Coronary artery (tissue), 2 donors: Measurements from ENCODE around the gene CEBPE.

ENCODE experiments used
- DNase-seq: peaks from one replicate; pipeline ENCODE4 v3.0.0-alpha.2; 2017; ENCODE audit warnings: low spot score
- H3K27ac ChIP-seq, 2 donors: fragments of 200-600 bp; sonication (generic); one replicate each; pipeline ENCODE4 v1.5.1; 2016 to 2019
- H3K4me3 ChIP-seq: fragments of 200-600 bp; sonication (generic); 2 replicates; pipeline ENCODE4 v1.5.1; 2016; ENCODE audit warnings: mild to moderate bottlenecking, moderate library complexity
- TF ChIP-seq, protein P1 (sequence below): fragments of 200-600 bp; sonication (generic); IDR thresholded peaks from one replicate; pipeline ENCODE4 v1.5.1; 2019; ENCODE audit warnings: antibody characterized with exemption

The CEBPE gene

GRCh38 chr14:23146351-23146910, 27.4 kb upstream of the CEBPE start:
- H3K27ac ChIP-seq = peak overlapping the region; percentile 45 to 46
- TF ChIP-seq, protein P1, sequence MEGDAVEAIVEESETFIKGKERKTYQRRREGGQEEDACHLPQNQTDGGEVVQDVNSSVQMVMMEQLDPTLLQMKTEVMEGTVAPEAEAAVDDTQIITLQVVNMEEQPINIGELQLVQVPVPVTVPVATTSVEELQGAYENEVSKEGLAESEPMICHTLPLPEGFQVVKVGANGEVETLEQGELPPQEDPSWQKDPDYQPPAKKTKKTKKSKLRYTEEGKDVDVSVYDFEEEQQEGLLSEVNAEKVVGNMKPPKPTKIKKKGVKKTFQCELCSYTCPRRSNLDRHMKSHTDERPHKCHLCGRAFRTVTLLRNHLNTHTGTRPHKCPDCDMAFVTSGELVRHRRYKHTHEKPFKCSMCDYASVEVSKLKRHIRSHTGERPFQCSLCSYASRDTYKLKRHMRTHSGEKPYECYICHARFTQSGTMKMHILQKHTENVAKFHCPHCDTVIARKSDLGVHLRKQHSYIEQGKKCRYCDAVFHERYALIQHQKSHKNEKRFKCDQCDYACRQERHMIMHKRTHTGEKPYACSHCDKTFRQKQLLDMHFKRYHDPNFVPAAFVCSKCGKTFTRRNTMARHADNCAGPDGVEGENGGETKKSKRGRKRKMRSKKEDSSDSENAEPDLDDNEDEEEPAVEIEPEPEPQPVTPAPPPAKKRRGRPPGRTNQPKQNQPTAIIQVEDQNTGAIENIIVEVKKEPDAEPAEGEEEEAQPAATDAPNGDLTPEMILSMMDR = no peak

DNA sequence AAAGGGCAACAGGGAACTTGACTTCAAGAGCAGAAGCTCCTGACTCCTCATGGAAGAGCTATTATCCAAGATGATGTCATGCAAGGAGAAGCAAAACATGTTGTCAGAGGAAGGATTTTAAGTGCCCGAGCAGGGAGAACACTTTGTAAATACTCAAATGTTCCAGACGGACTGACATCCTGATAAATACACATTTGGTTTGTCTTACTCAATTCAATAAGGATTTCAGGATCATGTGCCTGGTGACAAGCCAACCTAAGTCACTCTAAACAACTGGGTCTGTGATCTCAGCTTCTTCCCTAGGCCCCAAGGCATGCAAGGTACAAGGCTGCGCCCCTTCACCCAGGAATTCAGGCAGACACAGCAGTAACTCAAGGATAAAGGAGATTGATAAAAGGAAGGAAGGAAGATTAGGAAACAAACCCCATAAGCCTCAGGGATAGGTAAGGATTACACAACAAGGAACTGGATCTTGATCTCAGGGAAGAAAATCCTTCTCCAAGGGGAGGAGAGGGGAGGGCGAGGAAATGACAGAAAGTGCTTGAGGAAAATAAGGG, 26.8 kb upstream of the CEBPE start:
- TF ChIP-seq, protein P1 = no peak
- Histone ChIP-seq H3K4me3 (no peak overlapping the region), H3K27ac (peak overlapping the region; percentile 45 to 46)
- DNase-seq = no peak

More at GRCh38 chr14:23146351-23146910, 27.4 kb upstream of the CEBPE start:
- no peak overlapping the region for H3K4me3 ChIP-seq
- no peak for DNase-seq

DNA sequence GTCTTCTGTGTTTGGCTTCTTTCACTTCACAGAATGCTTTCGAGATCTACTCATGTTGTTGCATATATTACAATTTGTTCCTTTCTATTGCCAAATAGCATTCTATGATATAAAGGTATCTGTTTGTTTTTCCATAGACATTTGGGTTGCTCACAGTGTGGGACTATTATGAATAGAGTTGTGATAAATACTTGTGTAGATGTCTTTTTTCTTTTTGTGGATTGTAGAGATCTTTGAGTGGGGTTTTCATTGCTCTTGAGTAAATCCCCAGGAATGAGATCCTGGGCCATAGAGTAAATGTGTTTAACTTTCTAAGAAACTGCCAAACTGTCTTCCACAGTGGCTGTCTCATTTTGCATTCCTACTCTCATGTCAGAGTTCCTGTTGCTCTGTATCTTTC, 24.9 kb upstream of the CEBPE start:
- TF ChIP-seq, protein P1 = no peak
- Histone ChIP-seq H3K27ac (peak overlapping the region; percentile 22 to 85), H3K4me3 (no peak overlapping the region)
- DNase-seq = no peak

GRCh38 chr14:23142826-23143225, 23.8 kb upstream of the CEBPE start:
- Histone ChIP-seq H3K4me3 (no peak overlapping the region), H3K27ac (peak overlapping the region; percentile 77 to 85)
- DNase-seq = no peak
- TF ChIP-seq, protein P1 = no peak

GRCh38 chr14:23141706-23142444, 22.8 kb upstream of the CEBPE start:
- TF ChIP-seq, protein P1 = no peak
- Histone ChIP-seq H3K4me3 (no peak overlapping the region), H3K27ac (peak overlapping the region; percentile 77 to 85)
- DNase-seq = peak; percentile 92

DNA sequence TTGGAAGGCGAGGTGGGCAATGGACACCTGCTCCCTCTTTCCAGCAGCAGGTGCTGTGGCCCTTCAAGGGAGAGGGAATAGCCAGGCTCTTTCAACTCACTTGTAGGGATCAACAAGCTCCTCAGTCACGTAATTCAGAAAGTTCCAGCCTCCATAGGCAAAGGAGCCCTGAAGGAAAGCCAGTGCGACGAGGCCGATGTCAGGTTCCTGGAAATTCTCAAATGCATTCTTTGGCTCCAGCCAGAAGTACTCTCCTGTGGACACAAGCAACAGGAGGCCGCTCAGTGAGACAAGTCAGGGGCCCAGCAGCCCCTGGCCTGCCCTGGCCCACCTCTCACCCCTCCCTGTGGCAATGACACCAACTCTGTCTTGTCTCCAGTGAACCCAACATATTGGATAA, 21.3 kb upstream of the CEBPE start:
- TF ChIP-seq, protein P1 = no peak
- Histone ChIP-seq H3K27ac (no peak overlapping the region), H3K4me3 (no peak overlapping the region)
- no peak for DNase-seq
